Stimulated activated CD4-positive, alpha-beta T cell treated with anti-CD3 and anti-CD28 coated beads, Interleukin-12 subunit alpha, Interleukin-12 subunit beta, amount 100 ng/mL, for 48 hours (primary cell): ENCODE results near the gene CCDC90B.
"Not testable (repeated sequence)": the region's sequence is repeated elsewhere in the genome, so short reads cannot be mapped to it uniquely, and the experiment has no call there.

Experiments
- DNase-seq, 3 donors: peaks; one replicate each; pipeline ENCODE4 v3.0.0-alpha.2; 2020; ENCODE audit warnings: low read depth in 2 of 3, low spot score in 1 of 3

CCDC90B gene

GRCh38 chr11:83292709-83293456, 6.7 kb upstream of the CCDC90B start:
- DNase-seq: peak in 2 of 3 donors; percentile 3 to 50

- no peak for DNase-seq
Observed at GRCh38 chr11:83287631-83288030, 1.5 kb upstream of the CCDC90B start.

- no peak for DNase-seq
Observed at GRCh38 chr11:83285151-83285770, 906 bp downstream of the CCDC90B start.

- no peak for DNase-seq
Observed at GRCh38 chr11:83284501-83285150, 1.5 kb downstream of the CCDC90B start.

GRCh38 chr11:83282084-83282716, 4.0 kb downstream of the CCDC90B start:
- no peak for DNase-seq

GRCh38 chr11:83280256-83280655, 5.9 kb downstream of the CCDC90B start:
- no peak for DNase-seq

GRCh38 chr11:83278351-83278750, 7.8 kb downstream of the CCDC90B start:
- no peak for DNase-seq

- no peak for DNase-seq
Observed at GRCh38 chr11:83275888-83276641, 10.1 kb downstream of the CCDC90B start.

GRCh38 chr11:83272627-83273026, 13.5 kb downstream of the CCDC90B start:
- no peak for DNase-seq

- not testable (repeated sequence) for DNase-seq
Observed at GRCh38 chr11:83271734-83272133, 14.4 kb downstream of the CCDC90B start.

GRCh38 chr11:83269080-83269479, 17.1 kb downstream of the CCDC90B start:
- not testable (repeated sequence) for DNase-seq

GRCh38 chr11:83265331-83265730, 20.8 kb downstream of the CCDC90B start:
- DNase-seq: no peak

GRCh38 chr11:83259559-83259958, 26.6 kb downstream of the CCDC90B start:
- DNase-seq: no peak

- DNase-seq: no peak
Observed at GRCh38 chr11:83257761-83258168, 28.4 kb downstream of the CCDC90B start.

- no peak for DNase-seq
Observed at GRCh38 chr11:83256602-83257340, 29.4 kb downstream of the CCDC90B start.

GRCh38 chr11:83255366-83255765, 30.8 kb downstream of the CCDC90B start:
- DNase-seq: no peak

GRCh38 chr11:83252941-83253340, 33.2 kb downstream of the CCDC90B start:
- no peak for DNase-seq

- DNase-seq: no peak
Observed at GRCh38 chr11:83252266-83252665, 33.9 kb downstream of the CCDC90B start.

- no peak for DNase-seq
Observed at GRCh38 chr11:83249972-83250593, 36.1 kb downstream of the CCDC90B start.

- DNase-seq: no peak
Observed at GRCh38 chr11:83249445-83249844, 36.7 kb downstream of the CCDC90B start.
